Loucy (cell line): Measurements from ENCODE around the gene DLGAP1.

Experiments
- CTCF ChIP-seq: fragments of 200-600 bp; sonication (generic); conservative IDR thresholded peaks from 2 replicates; pipeline ENCODE4 v1.5.1; 2014; ENCODE audit warnings: mild to moderate bottlenecking, antibody characterized with exemption, low read length
- EZH2phosphoT487 ChIP-seq: fragments of 200-600 bp; IDR thresholded peaks from 2 replicates; pipeline ENCODE4 v1.6.1; 2018; ENCODE audit warnings: antibody characterized with exemption, mild to moderate bottlenecking, moderate library complexity, borderline replicate concordance

GRCh38 chr18:3877678-3878077 is 577.4 kb downstream of the DLGAP1 start:
- TF ChIP-seq CTCF (no peak), EZH2phosphoT487 (no peak)
